ENCODE measurements around the gene ZSWIM1. TPM values are rescaled to one million over a fixed set of nuclear protein-coding genes. Genes with fewer than 3 reads are reported as not detected.
A peak's percentile ranks its signal among the peaks of the same experiment; 100 is the strongest.

Gene ZSWIM1
- total and polyA plus RNA-seq, 2 of the 13 experiments (the other 11 are each of a cell fraction or from before 2014, with no cell fraction given), result 9.5 to 11.7 TPM

GRCh38 chr20:45833883-45834796 is 46.9 kb upstream of the ZSWIM1 start (continued):
- TF ChIP-seq, protein P1, sequence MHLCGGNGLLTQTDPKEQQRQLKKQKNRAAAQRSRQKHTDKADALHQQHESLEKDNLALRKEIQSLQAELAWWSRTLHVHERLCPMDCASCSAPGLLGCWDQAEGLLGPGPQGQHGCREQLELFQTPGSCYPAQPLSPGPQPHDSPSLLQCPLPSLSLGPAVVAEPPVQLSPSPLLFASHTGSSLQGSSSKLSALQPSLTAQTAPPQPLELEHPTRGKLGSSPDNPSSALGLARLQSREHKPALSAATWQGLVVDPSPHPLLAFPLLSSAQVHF (CRISPR knock-in tag; IDR thresholded peaks at IDR 0.05), result 0 out of 2 replicates have a peak, but pooled peaks have one; percentile 84
- no peak for TF ChIP-seq HOXA3 (CRISPR knock-in tag; IDR thresholded peaks at IDR 0.05)
- no peak; the same call in none of the 2 replicates for TF ChIP-seq ZNF256 (CRISPR knock-in tag; conservative IDR thresholded peaks at IDR 0.05)
- TF ChIP-seq HMG20B (CRISPR knock-in tag; conservative IDR thresholded peaks at IDR 0.05), result no peak
- TF ChIP-seq, protein P2, sequence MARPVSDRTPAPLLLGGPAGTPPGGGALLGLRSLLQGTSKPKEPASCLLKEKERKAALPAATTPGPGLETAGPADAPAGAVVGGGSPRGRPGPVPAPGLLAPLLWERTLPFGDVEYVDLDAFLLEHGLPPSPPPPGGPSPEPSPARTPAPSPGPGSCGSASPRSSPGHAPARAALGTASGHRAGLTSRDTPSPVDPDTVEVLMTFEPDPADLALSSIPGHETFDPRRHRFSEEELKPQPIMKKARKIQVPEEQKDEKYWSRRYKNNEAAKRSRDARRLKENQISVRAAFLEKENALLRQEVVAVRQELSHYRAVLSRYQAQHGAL (CRISPR knock-in tag; IDR thresholded peaks at IDR 0.05; ENCODE audit: not compliant biosample characterization), result peak; percentile 2
- TF ChIP-seq, protein P3, sequence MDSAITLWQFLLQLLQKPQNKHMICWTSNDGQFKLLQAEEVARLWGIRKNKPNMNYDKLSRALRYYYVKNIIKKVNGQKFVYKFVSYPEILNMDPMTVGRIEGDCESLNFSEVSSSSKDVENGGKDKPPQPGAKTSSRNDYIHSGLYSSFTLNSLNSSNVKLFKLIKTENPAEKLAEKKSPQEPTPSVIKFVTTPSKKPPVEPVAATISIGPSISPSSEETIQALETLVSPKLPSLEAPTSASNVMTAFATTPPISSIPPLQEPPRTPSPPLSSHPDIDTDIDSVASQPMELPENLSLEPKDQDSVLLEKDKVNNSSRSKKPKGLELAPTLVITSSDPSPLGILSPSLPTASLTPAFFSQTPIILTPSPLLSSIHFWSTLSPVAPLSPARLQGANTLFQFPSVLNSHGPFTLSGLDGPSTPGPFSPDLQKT (CRISPR knock-in tag; IDR thresholded peaks at IDR 0.05; ENCODE audit: borderline replicate concordance), result 0 out of 2 replicates have a peak, but pooled peaks have one; percentile 14
- TF ChIP-seq MAFG (CRISPR knock-in tag; IDR thresholded peaks at IDR 0.05), result no peak
- TF ChIP-seq, protein P4, sequence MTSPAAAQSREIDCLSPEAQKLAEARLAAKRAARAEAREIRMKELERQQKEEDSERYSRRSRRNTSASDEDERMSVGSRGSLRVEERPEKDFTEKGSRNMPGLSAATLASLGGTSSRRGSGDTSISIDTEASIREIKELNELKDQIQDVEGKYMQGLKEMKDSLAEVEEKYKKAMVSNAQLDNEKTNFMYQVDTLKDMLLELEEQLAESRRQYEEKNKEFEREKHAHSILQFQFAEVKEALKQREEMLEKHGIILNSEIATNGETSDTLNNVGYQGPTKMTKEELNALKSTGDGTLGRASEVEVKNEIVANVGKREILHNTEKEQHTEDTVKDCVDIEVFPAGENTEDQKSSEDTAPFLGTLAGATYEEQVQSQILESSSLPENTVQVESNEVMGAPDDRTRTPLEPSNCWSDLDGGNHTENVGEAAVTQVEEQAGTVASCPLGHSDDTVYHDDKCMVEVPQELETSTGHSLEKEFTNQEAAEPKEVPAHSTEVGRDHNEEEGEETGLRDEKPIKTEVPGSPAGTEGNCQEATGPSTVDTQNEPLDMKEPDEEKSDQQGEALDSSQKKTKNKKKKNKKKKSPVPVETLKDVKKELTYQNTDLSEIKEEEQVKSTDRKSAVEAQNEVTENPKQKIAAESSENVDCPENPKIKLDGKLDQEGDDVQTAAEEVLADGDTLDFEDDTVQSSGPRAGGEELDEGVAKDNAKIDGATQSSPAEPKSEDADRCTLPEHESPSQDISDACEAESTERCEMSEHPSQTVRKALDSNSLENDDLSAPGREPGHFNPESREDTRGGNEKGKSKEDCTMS (CRISPR knock-in tag; conservative IDR thresholded peaks at IDR 0.05), result no peak; the same call in 1 of the 2 replicates
- no peak; the same call in 1 of the 2 replicates for TF ChIP-seq KDM4B (CRISPR knock-in tag; IDR thresholded peaks at IDR 0.05)
- TF ChIP-seq, protein P5, sequence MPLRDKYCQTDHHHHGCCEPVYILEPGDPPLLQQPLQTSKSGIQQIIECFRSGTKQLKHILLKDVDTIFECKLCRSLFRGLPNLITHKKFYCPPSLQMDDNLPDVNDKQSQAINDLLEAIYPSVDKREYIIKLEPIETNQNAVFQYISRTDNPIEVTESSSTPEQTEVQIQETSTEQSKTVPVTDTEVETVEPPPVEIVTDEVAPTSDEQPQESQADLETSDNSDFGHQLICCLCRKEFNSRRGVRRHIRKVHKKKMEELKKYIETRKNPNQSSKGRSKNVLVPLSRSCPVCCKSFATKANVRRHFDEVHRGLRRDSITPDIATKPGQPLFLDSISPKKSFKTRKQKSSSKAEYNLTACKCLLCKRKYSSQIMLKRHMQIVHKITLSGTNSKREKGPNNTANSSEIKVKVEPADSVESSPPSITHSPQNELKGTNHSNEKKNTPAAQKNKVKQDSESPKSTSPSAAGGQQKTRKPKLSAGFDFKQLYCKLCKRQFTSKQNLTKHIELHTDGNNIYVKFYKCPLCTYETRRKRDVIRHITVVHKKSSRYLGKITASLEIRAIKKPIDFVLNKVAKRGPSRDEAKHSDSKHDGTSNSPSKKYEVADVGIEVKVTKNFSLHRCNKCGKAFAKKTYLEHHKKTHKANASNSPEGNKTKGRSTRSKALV (CRISPR knock-in tag; IDR thresholded peaks at IDR 0.05), result no peak
- no peak for TF ChIP-seq MLX (CRISPR knock-in tag; IDR thresholded peaks at IDR 0.05)
- TF ChIP-seq ZBTB26 (CRISPR knock-in tag; IDR thresholded peaks at IDR 0.05; ENCODE audit: borderline replicate concordance), result no peak; the same call in 1 of the 2 replicates
- TF ChIP-seq ZNF691 (CRISPR knock-in tag; IDR thresholded peaks at IDR 0.05; ENCODE audit: borderline replicate concordance, low read depth), result peak; percentile 66; the same call in 1 of the 2 replicates
- TF ChIP-seq MEIS2 (CRISPR knock-in tag; IDR thresholded peaks at IDR 0.05), result peak; percentile 57
- no peak; the same call in 1 of the 2 replicates for TF ChIP-seq SALL2 (CRISPR knock-in tag; IDR thresholded peaks at IDR 0.05)
- peak; percentile 94 for TF ChIP-seq ZFX (CRISPR knock-in tag; IDR thresholded peaks at IDR 0.05; ENCODE audit: low read depth)
- TF ChIP-seq GZF1 (CRISPR knock-in tag; IDR thresholded peaks at IDR 0.05), result peak; percentile 33; the same call in 1 of the 2 replicates
